K562 (cell line): Measurements from ENCODE around the gene SELENOW. TPM values are rescaled to one million over a fixed set of nuclear protein-coding genes. Genes with fewer than 3 reads are reported as not detected.

Source experiments
- BHLHE40 ChIP-seq: IDR thresholded peaks from 2 replicates; pipeline ENCODE4 v1.6.1; 2011; ENCODE audit warnings: low read length, improper control_type of control experiment
- CREB1 ChIP-seq, 2 experiments: sonication (generic) in 1 of 2; formaldehyde crosslinking in 1 of 2; IDR thresholded peaks; 2 replicates each; pipeline versions ENCODE4 v1.6.1 to v1.8.0; 2012 to 2022; ENCODE audit warnings: inconsistent platforms in 1 of 2, mild to moderate bottlenecking in 1 of 2, missing genetic modification reagents in 1 of 2, moderate library complexity in 1 of 2
- FIP1L1 ChIP-seq: fragments of 200-400 bp; formaldehyde crosslinking; IDR thresholded peaks from 2 replicates; pipeline ENCODE4 v1.6.1; 2018; ENCODE audit warnings: mild to moderate bottlenecking, low read depth, low read length; ENCODE audit not compliant: poor library complexity, severe bottlenecking
- HDAC2 ChIP-seq: fragments of 450-650 bp; IDR thresholded peaks from 2 replicates; pipeline ENCODE4 v1.6.1; 2016; ENCODE audit warnings: mild to moderate bottlenecking
- KAT8 ChIP-seq: fragments of 450-650 bp; IDR thresholded peaks from 2 replicates; pipeline ENCODE4 v1.6.1; 2016; ENCODE audit warnings: low read depth, mild to moderate bottlenecking
- MAFF ChIP-seq: IDR thresholded peaks from 2 replicates; pipeline ENCODE4 v1.6.1; 2012; ENCODE audit warnings: low read length, improper control_type of control experiment
- NCOA1 ChIP-seq: fragments of 450-650 bp; IDR thresholded peaks from 2 replicates; pipeline ENCODE4 v1.6.1; 2016; ENCODE audit warnings: low read depth
- NFE2 ChIP-seq: IDR thresholded peaks from 2 replicates; pipeline ENCODE4 v1.6.1; 2014; ENCODE audit warnings: antibody characterized with exemption, low read depth
- NR1H2 ChIP-seq: sonication (generic); formaldehyde crosslinking; IDR thresholded peaks from 2 replicates; pipeline ENCODE4 v1.4.0; 2020; ENCODE audit warnings: mild to moderate bottlenecking, missing genetic modification reagents
- NRF1 ChIP-seq, 2 experiments: fragments of 450-650 bp; IDR thresholded peaks in 1 of 2; conservative IDR thresholded peaks in 1 of 2; 2 replicates each; pipeline ENCODE4 v1.6.1; 2014; ENCODE audit warnings: mild to moderate bottlenecking in 2 of 2
- PCBP2 ChIP-seq: fragments of 200-400 bp; formaldehyde crosslinking; IDR thresholded peaks from 2 replicates; pipeline ENCODE4 v1.6.1; 2018; ENCODE audit warnings: low read length, low read depth, mild to moderate bottlenecking, moderate library complexity; ENCODE audit not compliant: poor library complexity, severe bottlenecking
- POLR2A ChIP-seq: fragments of 450-650 bp; conservative IDR thresholded peaks from 2 replicates; pipeline ENCODE4 v1.6.1; 2016
- POLR2AphosphoS2 ChIP-seq: IDR thresholded peaks from 2 replicates; pipeline ENCODE4 v1.6.1; 2012; ENCODE audit warnings: low read length, improper control_type of control experiment
- TAF9B ChIP-seq: fragments of 450-650 bp; IDR thresholded peaks from 2 replicates; pipeline ENCODE4 v1.6.1; 2018; ENCODE audit warnings: mild to moderate bottlenecking; ENCODE audit not compliant: partially characterized antibody
- TCF7L2 ChIP-seq: fragments of 150-350 bp; IDR thresholded peaks from 2 replicates; pipeline ENCODE4 v1.6.1; 2016; ENCODE audit warnings: low read depth, mild to moderate bottlenecking, low read length, moderate library complexity
- ZFX ChIP-seq: sonication (generic); formaldehyde crosslinking; IDR thresholded peaks from 2 replicates; pipeline ENCODE4 v1.8.0; 2022; ENCODE audit warnings: mild to moderate bottlenecking, missing genetic modification reagents, moderate library complexity
- ZNF146 ChIP-seq: IDR thresholded peaks from one replicate; pipeline ENCODE4 v1.6.1; 2018; ENCODE audit warnings: missing compliant biosample characterization; ENCODE audit not compliant: unreplicated experiment
- ZNF197 ChIP-seq: fragments of 200-800 bp; sonication (Bioruptor generic); IDR thresholded peaks from 2 replicates; pipeline ENCODE4 v1.6.1; 2016; ENCODE audit warnings: low read depth, missing genetic modification characterization, missing compliant biosample characterization
- ZNF384 ChIP-seq: IDR thresholded peaks from 2 replicates; pipeline ENCODE4 v1.6.1; 2012; ENCODE audit warnings: low read depth, low read length, improper control_type of control experiment
- polyA plus RNA-seq, 8 experiments: library from polyadenylated mRNA; depleted of rRNA in 4 of 8; stranded (reverse) in 5 of 8; unstranded in 3 of 8; fragments of >200 nt; fragmentation: Nextera tagmentation in 2 of 8; fragmentation: Illumina TruSeq in 1 of 8; extraction: Ambion mirVana in 2 of 8; extraction: Trizol in 1 of 8; gene quantifications; 2 replicates each; pipeline versions ENCODE4 v1.2.1 to v1.2.3, GENCODE V29; 2011 to 2014; ENCODE audit warnings: inconsistent platforms in 1 of 8, missing spikeins in 1 of 8
- total RNA-seq, 7 experiments: library from RNA; depleted of rRNA in 6 of 7; stranded (reverse); fragments of >200 nt in 6 of 7; fragmentation: Illumina TruSeq in 2 of 7; extraction: Trizol in 2 of 7; gene quantifications; 2 replicates each; pipeline versions ENCODE4 v1.2.1 to v1.2.3, GENCODE V29; 2011 to 2021; ENCODE audit warnings: low replicate concordance in 1 of 7
- TF ChIP-seq, protein P1 (sequence below): fragments of 250-450 bp; sonication (Bioruptor Pico); IDR thresholded peaks from 2 replicates; pipeline ENCODE4 v1.5.1; 2021; ENCODE audit warnings: mild to moderate bottlenecking
- TF ChIP-seq, protein P2 (sequence below), 2 experiments: fragments of 200-800 bp in 1 of 2; sonication (Bioruptor generic) in 1 of 2; sonication (generic) in 1 of 2; formaldehyde crosslinking in 1 of 2; IDR thresholded peaks in 1 of 2; conservative IDR thresholded peaks in 1 of 2; 2 replicates each; pipeline versions ENCODE4 v1.5.0 to v1.6.1; 2016 to 2020; ENCODE audit warnings: missing compliant biosample characterization in 1 of 2, missing genetic modification characterization in 1 of 2, missing genetic modification reagents in 1 of 2
- TF ChIP-seq, protein P3 (sequence below), 2 experiments: IDR thresholded peaks; 2 replicates each; pipeline ENCODE4 v1.6.1; 2011; ENCODE audit warnings: borderline replicate concordance in 1 of 2, control low read depth in 1 of 2, low read depth in 1 of 2, low read length in 1 of 2, mild to moderate bottlenecking in 1 of 2, mixed read lengths in 1 of 2, moderate library complexity in 1 of 2; ENCODE audit not compliant: insufficient read depth in 1 of 2, insufficient read length in 1 of 2, poor library complexity in 1 of 2, severe bottlenecking in 1 of 2; ENCODE audit errors: extremely low read depth in 1 of 2

SELENOW gene
- total and polyA plus RNA-seq, 9 of the 15 experiments (the other 6 are each of a cell fraction or from before 2014, with no cell fraction given), result 91.9 to 279 (median 156) TPM

- no peak for TF ChIP-seq CREB1 (IDR thresholded peaks at IDR 0.05)
- TF ChIP-seq CREB1 (CRISPR knock-in tag; IDR thresholded peaks at IDR 0.05), result no peak
- peak; percentile 65 for TF ChIP-seq TAF9B
- TF ChIP-seq, protein P1, sequence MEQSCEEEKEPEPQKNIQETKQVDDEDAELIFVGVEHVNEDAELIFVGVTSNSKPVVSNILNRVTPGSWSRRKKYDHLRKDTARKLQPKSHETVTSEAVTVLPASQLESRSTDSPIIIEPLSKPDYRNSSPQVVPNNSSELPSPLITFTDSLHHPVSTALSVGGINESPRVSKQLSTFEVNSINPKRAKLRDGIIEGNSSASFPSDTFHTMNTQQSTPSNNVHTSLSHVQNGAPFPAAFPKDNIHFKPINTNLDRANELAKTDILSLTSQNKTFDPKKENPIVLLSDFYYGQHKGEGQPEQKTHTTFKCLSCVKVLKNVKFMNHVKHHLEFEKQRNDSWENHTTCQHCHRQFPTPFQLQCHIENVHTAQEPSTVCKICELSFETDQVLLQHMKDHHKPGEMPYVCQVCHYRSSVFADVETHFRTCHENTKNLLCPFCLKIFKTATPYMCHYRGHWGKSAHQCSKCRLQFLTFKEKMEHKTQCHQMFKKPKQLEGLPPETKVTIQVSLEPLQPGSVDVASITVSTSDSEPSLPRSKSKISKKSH, result no peak
- TF ChIP-seq TCF7L2, result peak; percentile 89
- TF ChIP-seq ZNF197 (CRISPR knock-in tag), result no peak
- TF ChIP-seq, protein P2, sequence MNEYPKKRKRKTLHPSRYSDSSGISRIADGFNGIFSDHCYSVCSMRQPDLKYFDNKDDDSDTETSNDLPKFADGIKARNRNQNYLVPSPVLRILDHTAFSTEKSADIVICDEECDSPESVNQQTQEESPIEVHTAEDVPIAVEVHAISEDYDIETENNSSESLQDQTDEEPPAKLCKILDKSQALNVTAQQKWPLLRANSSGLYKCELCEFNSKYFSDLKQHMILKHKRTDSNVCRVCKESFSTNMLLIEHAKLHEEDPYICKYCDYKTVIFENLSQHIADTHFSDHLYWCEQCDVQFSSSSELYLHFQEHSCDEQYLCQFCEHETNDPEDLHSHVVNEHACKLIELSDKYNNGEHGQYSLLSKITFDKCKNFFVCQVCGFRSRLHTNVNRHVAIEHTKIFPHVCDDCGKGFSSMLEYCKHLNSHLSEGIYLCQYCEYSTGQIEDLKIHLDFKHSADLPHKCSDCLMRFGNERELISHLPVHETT (CRISPR knock-in tag; conservative IDR thresholded peaks at IDR 0.05 in 1 of 2, IDR thresholded peaks at IDR 0.05 in 1 of 2), result no peak
- peak; percentile 30; the same call in 1 of the 2 replicates for TF ChIP-seq MAFF
- TF ChIP-seq KAT8, result no peak
- no peak for TF ChIP-seq POLR2AphosphoS2
- TF ChIP-seq BHLHE40, result peak; percentile 90
- TF ChIP-seq, protein P3, sequence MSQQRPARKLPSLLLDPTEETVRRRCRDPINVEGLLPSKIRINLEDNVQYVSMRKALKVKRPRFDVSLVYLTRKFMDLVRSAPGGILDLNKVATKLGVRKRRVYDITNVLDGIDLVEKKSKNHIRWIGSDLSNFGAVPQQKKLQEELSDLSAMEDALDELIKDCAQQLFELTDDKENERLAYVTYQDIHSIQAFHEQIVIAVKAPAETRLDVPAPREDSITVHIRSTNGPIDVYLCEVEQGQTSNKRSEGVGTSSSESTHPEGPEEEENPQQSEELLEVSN (IDR thresholded peaks at IDR 0.05; ENCODE audit: borderline replicate concordance in 1 of 2, extremely low read depth in 1 of 2, insufficient read depth in 1 of 2, insufficient read length in 1 of 2, low read depth in 1 of 2, low read length in 1 of 2, poor library complexity in 1 of 2, severe bottlenecking in 1 of 2), result peak; percentile 20 to 51
- TF ChIP-seq ZNF146 (CRISPR knock-in tag), result no peak
- peak; percentile 87 for TF ChIP-seq POLR2A
- TF ChIP-seq NR1H2 (CRISPR knock-in tag), result no peak
- peak; percentile 90 to 92 for TF ChIP-seq NRF1 (conservative IDR thresholded peaks at IDR 0.05 in 1 of 2, IDR thresholded peaks at IDR 0.05 in 1 of 2)
- no peak for TF ChIP-seq NFE2
- no peak for TF ChIP-seq ZNF384
- TF ChIP-seq NCOA1, result peak; percentile 48; the same call in 1 of the 2 replicates
- peak; percentile 40 for TF ChIP-seq ZFX
- peak; percentile 83 for TF ChIP-seq HDAC2
- no peak for TF ChIP-seq PCBP2
- peak; percentile 83 for TF ChIP-seq FIP1L1
Measured at GRCh38 chr19:47778049-47778953, at the start of gene SELENOW (continued).
